GM21360 (cell line): ENCODE data around the gene WIZ.

ENCODE experiments used
- ATAC-seq: cut with Tn5 transposase; IDR thresholded peaks from one replicate; pipeline ENCODE4 v1.9.1; 2021; ENCODE audit warnings: mild to moderate bottlenecking, moderate library complexity; ENCODE audit not compliant: unreplicated experiment

The WIZ gene

DNA sequence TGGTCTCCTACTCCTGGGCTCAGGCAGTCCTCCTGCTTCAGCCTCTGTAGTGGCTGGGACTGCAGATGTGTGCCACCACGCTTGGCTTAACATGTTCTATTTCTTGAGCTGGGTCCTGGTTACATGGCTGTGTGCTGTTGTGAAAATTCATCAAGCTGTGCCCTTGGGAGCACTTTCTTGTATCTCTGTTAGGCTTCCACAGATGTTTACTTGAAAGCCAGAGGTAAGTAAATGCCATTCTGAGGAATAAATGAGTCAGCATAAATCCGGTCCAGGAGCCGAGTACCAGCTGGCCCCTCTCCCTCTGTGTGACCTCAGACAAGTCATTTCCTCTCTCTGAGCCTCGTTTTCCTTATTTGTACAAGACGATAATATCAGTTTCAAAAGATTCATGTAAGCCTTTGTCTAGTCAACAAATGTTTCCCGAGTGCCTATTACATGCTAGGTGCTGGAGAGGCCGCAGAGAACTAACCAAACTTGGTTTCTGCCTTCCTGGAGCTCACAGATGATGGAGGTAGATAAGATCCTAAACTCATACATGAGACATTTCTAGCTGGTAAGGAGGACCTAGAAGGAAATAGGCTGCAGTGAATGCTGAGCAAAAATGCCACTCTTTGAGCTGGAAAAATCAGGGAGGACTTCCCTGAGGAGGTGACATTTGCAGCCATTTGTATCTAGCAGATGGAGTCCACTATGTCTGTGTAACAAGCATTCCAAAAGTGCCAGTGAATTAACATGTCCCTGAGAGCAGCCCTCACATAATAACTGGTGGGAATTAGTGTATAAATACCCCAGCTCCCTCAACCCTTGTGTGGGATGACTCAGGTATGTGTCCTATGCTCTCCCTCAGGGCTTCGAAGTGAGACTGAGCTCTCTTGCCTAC, 17.3 kb upstream of the WIZ start:
- no peak for ATAC-seq

DNA sequence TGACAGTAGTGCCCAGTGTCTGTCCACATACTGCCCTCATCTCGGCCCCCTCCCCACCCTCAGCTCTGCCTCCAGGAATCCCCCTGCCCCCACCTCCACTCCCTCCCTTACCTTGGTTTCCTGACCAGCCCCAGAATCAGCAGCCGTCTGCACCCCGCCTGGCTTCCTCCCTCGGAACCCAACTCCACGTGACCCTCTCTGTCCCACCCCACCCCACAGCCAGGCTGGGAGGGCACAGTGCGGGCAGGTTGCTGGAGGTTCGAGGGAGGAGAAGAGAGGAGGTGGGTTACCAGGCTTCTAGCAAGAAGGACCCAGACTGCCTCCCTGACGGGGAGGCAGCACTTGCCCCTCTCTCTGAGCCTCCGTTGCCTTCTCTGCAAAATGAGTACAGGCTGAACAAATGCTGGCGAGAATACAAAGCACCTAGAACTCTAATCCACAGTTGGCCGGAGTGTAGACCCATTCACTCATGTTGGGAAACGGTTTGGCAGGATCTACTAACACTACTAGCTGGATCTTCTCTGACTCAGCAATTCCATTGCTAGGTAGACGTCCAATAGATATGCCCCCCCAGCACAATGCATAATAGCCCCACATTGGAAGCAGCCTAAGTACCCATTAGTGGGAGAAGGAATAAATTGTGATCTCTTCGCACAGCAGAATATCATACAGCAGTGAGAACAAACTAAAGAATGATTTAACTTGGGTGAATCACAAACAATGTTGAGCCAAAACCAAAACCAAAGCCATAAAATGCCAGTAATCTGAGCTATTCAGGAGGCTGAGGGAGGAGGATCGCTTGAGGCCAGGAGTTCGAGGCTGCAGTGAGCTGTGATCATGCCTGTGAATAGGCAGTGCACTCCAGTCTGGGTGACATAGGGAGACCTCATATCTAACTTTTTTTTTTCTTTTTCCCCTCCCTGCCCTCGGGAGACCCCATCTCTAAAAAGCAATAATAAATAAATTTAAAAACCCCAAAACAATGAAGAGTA, 14.9 kb upstream of the WIZ start, which contains the start of gene RASAL3:
Gene RASAL3 (minus strand): TSS at position 151 of the 992 bp plus-strand sequence. CDS start 186 bp downstream, outside the sequence.
- no peak for ATAC-seq

DNA sequence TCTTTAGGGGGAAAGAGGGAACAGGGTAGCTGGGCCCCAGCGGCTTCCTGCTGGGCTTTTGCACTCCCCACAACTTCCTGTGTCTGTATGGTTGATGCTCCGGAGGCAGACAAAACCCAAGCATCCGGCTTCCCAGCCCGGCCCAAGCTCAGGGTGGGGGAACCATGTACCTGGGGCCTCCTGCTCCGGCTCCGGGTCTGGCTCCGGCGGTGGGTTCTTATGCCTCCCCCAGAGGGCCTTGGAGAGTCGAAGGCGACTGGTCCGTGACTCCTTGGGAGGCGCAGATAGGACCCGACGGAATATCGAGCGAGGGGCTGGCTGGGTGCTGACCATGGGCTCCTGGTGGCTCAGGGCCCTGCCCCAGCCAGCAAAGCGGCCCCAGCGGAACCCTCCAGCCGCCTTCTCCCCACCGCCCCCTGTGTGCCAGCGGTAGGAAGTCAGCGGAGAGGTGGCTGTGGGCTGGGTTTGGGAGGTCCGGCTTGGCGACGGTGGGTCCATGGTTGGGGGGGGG, 14.2 kb upstream of the WIZ start:
- no peak for ATAC-seq

DNA sequence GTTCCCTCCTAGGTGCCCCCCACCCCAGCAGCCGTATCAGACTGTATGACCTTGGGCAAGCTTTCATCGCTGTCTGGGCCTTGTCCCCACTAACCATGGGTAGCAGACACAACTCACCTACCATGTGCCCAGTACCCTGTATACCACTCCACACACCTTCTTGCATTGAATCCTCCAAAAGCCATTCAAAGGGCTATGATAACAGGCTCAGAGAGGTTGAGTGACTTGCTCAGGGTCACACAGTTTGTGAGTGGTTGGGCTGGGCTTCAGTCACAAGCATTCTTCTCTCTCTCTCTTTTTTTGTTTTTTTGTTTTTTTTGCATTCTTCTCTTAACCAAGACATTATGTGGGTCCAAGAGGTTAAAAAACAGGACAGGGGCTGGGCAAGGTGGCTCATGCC, 11.9 kb upstream of the WIZ start:
- ATAC-seq: no peak

DNA sequence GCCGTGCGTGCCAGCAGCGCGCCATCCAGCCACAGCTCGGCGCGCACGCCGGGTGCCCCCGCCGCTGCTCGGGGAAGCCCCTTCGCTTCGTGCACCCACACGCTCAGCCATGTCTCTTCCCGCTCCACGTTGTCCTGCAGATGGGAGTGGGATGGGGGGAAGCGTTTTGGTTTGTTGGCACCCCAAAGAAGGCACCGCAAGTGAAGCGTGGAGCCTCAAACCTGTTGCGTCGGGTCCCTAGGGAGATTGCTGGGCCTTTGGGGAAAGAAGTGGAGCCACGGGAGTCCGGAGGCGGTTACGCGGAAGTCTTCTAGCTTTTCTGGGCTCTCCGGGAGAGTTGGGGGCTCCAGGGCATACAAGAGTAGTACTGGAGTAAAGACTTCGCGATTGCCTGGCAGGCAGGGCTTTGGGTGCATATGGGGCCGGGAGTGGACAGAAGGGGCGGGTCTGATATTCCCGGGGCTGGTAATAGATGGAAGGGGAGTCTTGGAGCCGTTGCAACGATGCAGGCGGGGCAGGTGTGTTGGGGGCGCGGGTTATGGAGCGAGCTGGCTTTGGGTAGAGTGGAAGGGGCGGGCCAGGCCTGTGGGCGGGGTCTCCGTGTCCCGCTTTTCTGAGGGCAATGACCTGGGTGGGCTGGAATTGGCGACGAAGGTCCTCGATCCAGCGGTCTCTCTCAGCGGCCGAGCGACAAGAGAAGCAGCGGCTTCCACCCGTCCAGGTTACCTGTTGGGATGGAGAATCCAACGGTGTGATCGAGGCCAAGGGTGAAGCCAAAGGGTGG, 8.1 kb upstream of the WIZ start:
- no peak for ATAC-seq

DNA sequence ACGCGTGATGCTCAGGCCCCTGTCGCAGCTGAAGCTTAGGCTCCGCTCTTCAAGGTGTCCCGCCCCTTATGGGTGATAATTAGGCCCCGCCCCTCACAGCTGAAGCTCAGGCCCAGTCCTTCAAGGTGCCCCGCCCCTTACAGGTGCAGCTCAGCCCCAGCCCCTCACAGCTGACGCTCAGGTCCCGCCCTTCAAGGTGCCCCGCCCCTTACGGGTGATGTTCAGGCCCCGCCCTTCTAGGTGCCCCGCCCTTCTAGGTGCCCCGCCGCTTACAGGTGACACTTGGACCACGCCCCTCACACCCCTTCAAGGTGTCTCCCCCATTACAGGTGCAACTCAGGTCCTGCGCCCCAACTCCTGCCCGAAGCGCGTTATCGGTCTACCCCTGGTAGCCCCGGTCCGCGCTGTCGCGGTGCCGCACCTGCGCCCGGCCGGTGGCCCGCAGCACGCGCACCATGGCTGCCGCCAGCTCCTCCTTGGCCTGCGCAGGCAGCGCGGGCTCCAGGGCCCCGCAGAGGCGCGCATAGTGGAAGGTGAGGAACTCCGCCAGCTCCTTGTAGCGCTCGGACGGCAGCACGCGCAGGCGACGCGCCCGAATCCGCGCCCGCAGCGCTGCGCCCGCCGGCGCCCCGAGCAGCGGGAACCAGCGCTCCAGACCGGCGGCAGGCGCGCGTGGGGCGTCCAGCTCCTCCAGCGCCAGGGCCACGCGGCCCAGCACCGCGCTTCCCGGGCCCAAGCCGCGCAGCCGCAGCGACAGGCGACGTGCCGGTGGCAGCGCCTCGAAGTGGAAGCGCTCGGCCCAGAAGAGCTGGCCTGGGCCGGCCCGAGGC, 7.3 kb upstream of the WIZ start:
- no peak for ATAC-seq

DNA sequence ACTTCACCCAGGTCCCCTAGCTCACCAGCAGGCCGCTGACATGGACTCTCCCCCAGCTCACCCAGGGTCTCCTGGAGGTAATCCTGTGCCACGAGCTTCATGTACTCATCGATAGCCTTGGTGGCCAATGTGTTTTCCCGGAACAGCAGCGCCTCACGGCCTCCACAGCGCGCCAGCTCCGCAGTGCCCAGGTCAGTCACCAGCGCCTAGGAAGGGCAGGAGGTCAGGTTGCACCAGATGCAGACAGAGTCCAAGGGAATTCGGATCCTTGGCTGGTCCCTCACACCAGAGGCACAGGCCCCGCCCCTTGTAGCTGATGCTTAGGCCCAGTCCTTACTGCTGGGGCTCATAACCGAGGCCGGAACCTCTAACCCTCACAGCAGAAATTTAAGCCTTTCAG, 6.7 kb upstream of the WIZ start:
- no peak for ATAC-seq

DNA sequence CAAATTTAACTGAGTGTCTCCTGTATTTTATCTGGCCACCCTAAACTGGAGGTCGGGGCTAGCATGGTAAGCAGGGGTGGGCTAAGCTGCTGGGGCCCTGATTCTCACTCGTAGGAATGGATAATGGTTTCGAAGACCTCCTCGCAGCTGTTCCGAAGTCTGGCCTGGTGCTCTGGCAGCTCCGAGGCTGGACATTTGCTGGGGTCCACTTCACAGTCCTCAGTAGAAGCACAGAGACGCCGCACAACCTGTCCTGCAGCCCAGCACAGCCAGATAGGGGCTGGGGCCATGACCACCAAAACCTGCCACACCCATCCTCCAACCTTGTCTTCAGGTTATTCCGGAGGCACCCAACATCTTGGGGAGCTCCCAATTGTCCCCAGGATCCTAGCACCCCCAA, 6.2 kb upstream of the WIZ start:
- no peak for ATAC-seq

DNA sequence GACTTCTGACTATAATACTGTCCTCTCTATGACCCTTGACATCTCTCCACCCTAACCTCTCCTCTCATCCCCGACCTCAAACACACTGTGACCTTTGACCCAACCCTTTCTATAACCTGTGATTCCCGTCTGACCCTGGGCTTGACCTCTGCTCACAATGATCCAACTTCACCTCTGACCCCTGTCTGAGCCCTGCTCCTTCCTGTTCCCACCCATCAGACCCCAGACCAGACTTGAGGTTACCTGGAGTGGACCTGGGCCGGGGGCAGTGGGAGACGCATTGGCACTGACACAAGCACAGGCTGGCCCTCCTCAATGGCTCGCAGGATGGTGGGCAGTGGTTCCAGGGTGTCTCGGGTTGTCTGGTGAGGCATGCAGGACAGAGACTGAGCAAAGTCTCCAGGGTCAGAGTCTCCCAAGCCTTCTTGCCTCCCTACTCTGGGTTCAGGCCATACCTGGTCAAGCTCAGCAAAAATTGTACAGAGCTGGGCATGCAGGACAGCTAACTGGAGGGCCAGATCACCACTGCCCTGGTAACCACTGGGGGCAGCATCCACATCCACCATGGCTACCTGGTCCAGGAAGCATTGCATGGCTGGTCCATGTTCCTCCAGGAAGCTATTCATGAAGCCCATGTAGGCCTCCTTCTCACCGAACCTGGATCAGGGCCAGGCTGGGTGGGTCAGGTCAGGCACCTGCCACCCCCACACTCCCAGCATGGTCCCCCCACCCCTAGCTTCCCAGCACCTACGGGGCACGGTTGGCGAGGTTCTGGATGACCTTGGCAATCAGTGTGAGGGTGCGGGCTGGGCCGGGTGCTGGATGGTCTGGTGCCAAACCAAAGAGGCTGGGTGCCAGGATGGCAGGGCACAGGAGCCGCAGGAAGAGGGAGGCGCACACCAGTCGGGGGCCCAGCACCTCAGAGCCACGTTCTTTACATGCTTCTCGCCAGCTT, 4.4 kb upstream of the WIZ start:
- ATAC-seq: no peak

DNA sequence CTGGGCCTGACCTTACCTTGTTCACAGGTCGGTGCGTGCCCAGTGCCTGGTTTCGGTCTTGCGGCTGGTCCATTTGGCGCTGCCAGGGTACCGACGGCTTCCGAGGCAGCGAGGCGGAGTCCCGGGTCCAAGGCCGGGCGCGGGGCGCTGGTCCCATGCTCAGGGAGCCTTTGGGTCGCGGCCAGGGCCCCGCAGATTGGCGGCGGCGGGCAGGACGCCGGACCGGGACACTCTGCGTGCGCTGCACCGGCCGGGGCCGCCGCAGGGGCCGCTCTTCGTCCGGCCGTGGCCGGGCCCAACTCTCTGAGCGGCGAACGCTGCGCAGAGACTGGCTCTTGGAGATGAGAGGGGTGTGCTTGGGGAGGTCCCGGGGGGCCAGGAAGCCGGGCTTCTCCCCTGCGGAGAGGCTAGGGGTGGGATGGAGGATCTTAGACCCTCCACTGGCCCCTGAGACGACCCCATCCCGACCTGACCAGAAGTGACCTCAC, 3.4 kb upstream of the WIZ start:
- ATAC-seq: no peak

DNA sequence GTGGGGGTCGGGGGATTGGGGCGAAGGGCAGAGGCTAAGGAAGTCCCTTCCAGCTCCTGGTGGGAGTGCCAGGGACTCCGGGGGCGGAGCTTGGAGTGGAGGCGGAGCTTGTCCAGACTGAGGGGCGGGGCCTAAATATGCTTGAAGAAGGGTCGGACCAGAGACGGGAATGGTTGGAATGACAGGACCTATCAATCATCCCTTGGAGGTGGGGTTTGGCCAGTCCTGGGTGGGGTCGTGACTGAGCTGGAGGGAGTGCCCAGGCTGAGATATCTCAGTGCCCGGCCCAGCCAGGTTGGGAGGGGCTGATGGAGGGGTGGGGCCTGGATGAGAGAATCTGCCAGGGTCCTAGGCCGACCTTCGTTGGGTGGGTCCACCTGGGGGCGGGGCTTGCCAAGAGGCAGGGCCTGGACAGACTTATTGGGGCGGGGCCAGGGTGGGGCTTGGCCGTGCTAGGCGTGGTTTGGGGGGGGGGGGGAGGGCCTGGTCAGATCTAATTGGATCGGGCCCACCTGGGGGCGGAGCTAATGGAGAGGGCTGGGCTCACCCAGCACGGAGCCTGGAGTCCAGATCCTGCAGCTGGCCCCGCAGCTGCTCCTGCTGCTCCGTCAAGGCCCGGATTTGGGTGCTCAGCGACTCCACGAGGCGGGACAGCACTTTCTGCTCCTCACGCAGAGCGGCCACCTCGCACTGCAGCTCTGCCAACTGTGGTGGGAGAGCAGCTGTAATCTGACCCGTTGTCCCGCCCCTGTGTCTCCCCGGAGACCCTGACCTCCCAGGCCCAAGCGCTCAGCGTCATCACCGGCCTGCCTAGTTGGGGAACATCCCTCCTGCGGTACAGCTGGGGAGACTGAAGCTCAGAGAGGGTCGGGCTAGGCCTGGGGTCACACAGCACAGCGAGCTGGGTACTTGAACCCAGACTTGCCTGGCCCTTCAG, 2.6 kb upstream of the WIZ start:
- no peak for ATAC-seq

DNA sequence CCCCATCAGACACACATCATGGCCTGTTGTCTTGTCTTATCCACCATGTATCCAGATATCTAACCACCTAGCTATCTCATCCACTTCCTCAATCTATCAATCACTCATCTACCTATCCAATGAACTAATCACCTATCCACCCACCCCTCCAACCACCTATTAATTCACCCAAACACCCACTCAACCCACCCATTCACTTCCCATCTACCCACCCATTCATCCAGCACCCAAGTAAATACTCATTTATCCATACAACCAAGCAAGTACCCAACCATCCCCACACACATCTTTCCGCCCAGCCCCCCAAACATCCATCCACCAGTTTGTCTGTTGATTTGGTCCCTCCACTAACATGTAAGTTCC, 753 bp upstream of the WIZ start:
- ATAC-seq: no peak

DNA sequence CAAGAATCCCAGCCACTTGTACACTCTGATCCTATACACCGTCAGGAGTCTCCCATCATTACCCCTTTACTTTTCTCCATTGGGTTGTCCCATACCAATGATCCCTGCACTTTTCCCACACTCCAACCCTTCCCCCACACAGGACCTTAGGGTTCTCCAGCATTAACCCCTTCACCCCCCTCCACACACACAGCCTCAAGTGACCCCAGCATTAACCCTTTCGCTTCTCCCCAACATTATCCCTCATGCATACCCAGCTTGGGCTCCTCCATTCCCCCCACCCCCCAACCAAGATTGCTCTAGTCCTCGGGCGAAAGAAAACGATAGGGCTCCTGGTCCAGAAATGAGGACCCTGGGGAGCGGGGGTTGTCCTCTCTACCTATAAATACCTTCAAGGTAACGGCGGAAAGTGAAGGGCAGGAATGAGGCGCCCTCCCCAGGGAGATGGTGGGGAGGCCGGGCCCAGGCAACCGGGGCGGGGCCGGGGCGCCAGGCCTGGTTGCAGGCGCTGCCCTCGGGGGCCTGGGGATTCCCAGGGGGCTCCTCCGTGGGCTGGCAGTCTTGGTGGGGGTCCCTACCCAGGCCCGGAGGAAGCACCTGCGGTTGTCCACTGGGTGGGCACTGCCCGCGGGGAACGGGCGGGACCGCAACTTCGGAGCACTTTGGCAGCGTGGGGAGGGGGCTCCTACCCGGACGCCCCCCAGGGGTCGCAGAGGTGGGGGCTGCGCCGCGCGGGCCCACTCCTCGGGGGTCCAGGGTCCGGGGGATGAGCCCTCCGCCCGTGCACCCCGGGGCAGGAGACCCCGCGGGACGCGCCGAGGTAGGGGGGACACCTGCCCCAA, 757 bp downstream of the WIZ start:
- no peak for ATAC-seq

DNA sequence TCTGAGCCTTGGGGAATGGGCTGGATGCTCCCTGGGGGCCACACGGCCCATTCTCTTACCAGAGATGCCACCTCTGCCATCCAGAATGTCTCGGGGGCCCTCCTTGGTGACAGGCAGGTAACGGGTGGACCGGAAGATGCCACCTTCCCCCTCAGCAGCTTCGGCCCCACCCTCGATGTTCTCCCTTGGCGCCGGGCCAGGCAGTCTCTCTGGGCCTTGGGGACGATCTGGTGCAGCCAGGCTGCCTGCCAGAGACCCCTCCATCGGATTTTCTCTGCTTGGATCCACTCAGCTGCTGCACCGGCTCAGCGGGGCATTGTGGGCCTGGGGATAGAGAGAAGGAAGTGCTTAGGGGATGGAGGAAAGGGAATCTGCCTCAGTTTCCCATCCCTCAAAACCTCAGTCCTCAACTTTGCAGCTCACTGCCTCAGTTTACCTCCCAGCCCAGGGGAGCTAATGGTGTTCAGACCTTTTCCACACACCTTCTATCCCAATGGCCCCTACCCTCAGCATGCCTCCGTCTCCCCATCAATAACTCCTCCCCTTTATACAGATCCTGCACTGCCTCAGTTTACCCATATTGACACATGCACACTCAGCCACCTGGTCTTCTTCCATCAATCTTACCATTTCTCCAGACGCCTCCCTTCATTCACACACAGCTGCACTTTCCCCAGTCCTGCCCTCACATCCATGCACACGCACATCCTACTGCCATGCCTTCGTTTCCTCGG, 1.5 kb downstream of the WIZ start:
- no peak for ATAC-seq

DNA sequence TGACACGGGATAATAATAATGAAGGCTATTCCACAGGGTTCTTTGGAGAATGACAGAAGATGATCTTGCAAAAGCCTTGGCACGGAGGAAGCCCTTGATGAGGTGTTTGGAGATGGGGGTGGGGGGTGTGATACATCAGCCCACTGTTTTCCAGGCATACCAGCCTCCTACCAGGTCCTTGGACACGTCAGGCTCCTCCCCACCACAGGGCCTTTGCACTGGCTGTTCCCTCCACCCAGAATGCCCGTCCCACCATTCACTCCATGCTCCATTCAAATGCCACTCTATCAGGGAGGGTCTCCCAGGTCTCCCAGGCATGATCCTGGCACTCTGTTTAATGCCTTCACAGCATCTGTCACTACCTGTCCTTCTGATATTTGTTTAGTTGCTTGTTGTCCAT, 2.7 kb downstream of the WIZ start:
- ATAC-seq: no peak

DNA sequence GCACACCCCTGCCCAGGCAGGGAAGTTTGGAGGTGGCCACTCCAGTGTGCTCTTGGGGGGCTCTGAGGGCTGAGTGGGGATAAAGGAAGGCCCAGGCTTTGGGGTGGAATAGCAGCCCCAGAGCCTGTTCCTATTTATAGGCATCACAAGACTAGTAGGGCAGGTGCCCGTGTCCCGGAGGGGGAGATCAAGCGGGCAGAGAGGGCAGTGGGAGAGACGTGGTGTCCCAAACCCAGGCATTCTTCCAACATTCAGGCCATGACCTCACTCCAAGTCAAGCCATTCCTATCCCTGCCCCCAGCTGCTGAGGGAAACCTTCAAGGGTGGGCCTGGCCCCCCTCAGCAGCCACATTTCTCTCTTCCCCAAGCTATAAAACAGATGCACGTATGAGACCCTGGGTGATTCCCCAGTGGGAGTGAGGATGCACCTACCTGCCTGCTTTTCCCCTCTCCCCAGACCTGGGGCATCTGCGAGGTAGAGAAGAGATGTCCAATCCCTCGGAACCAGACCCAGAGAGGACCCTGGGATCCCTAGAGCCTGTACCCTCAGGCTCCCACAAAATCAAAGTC, 3.9 kb downstream of the WIZ start:
- no peak for ATAC-seq
